Kidney capillary endothelial cell (primary cell): ENCODE measurements around the gene ARHGAP32.
"Not testable (repeated sequence)": the region's sequence is repeated elsewhere in the genome, so short reads cannot be mapped to it uniquely, and the experiment has no call there.

Experiments used
- DNase-seq: peaks from one replicate; pipeline ENCODE4 v3.0.0-alpha.2; 2018; ENCODE audit warnings: low spot score

ARHGAP32 gene

GRCh38 chr11:129034001-129034400 lies 158.1 kb downstream of the ARHGAP32 start:
- DNase-seq = no peak

DNA sequence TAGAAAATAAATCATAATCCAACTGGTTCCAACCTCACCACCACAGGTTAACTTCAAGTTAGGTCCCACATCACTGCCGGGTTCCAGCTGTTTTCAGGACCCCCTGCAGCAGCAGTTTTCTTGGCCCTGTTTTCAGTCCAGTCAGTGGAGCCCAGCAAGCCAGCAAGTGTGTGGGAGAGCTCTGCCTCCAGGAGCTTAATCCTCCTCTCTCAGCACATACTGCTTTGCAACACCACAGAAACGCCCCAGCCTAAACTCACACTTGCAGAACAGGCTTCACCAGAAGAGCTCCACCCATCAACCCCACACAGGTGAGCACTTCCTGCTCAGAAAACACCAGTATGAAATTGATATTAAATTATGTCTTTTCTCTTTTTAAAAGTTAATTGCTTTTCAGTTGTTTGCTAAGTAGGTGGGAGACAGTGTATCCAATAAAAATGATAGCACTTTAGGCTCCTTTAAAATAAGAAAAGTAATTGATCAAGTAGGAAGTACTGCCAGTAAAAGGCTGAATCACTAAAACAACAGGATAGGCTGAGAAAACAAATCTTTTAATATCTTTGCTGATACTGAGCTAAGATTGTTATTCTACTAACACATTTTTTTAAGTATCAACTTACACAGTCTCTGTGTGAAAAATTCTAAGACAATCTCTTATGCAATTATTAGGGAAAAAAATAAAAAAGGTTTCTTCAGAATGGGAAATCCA lies 168.0 kb downstream of the ARHGAP32 start:
- DNase-seq = no peak

- no peak for DNase-seq
These were observed 170.8 kb downstream of the ARHGAP32 start for GRCh38 chr11:129021295-129021694.

- DNase-seq = no peak
These were observed 173.1 kb downstream of the ARHGAP32 start for GRCh38 chr11:129018991-129019390.

DNA sequence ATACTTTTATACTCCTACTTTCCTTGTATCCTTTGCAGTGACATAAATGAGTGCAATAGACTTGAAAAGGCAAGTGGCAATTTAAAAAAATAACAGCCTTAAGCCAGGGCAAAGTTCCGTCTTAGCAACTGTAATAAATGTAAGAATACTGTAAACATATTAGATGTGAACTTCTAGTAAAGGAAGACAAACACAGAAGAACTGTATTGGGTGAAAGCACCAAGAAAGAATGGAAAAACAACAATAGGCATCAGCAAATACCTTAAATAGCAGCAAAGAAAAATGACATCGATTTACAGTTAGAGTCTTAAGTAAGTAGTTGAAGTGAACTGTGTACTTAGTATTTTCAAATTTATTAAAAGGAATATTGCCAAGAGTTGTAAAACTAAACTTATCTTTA lies 174.0 kb downstream of the ARHGAP32 start:
- no peak for DNase-seq

DNA sequence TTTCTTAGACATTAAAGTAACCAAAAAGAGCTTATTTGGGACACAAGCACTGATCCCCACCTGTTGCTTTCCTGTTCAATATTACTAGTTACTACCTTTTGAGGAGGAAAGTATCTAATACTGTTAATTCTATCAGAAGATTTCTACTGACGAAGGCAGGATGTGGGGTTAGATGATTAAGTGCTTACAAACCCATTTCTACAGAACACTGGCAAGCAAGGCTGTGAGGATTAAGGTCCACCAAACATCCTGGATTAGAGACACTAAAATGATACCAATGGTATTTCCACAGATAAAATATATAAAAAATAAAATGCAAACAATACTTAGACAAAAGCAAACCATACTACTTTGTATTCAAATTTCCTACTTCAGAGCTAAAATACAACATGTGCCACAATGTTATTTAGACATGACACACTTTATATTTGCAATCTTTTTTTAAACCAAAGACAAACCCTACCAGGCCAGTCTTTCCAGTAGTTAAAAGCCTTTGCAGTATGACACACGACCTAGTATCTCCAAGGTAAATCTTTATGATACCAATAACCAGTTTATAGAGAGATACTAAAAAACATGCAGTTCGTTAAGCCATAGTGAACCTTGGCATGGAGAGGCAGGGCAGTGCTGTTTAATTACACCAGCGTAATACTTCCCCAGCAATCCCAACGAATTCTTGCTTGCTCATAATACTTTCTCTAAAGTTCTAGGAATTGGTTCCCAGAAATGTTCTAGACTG lies 178.2 kb downstream of the ARHGAP32 start:
- no peak for DNase-seq

DNA sequence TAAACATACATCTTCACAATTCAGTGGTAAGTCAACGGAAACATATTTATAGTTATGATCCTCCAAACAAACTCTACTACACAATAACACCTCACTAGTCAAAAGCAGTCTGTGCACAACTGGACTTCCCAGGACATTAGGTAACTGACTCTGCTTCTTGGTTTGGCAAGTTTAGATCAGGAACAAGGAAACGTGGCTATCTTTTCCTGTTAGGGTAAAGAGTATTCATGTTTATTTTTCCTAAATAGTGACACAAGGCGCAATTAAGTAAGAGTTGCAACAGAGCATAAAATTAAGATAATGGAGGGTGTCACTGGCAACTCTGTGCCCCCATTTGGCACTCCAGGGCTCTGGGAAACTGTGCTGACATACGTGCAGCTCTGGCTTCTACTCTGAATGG lies 179.2 kb downstream of the ARHGAP32 start:
- no peak for DNase-seq

DNA sequence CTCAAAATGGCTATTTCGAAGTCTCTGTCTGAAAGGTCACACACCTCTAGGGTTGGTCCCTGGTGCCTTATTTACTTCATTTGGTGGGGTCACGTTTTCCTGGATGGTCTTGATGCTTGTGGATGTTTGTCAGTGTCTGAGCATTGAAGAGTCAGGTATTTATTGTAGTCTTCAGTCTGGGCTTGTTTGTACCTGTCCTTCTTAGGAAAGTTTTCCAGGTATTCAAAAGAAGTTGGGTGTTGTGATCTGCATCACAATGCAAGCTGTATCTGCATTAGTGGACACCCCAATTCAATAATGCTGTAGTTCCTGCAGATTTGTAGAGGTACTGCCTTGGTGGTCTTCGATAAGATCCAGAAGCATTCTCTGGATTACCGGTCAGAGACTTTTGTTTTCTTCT lies 186.0 kb downstream of the ARHGAP32 start:
- no peak for DNase-seq

- DNase-seq = not testable (repeated sequence)
These were observed 193.0 kb downstream of the ARHGAP32 start for GRCh38 chr11:128999165-128999564.

- DNase-seq = no peak
These were observed 203.7 kb downstream of the ARHGAP32 start for GRCh38 chr11:128988242-128988970.

- DNase-seq = no peak
These were observed 206.2 kb downstream of the ARHGAP32 start for GRCh38 chr11:128985880-128986279.

DNA sequence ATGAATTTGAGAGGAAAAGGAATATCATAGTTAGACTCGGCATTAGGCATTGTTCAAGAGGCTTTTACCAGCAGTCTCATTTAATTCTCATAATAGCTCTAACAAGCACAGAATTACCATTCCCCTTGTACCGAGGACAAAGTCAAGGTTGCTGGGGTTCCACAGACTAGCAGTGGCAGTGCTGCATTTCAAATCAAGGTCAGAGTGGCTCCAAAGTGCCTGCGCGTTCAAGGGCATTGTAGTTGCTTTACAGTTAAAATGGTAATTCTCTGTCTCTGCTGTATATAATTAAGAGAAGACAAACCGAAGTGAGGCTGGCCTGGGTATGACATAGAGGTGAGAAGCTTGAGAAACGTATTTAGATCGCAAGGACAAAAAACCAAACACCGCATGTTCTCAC lies 209.1 kb downstream of the ARHGAP32 start:
- DNase-seq = no peak

DNA sequence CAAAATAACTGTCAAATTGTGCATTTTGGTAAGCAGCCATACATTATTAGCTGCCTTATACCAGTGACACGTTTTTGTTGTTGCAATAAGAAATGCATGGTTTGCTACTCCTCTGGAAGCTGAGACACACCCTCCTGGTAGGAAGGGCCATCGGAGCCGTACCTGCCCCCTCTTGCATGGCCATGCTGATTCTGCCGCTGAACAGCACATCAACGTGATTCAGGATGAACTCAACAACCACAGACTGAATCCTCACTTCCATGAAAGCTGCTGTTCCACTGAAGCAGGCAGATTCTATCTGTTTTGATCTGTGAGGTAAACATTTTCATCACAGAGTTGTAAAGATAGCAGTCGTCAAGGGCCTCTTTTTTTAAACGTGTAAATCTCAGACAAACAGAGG lies 210.9 kb downstream of the ARHGAP32 start:
- no peak for DNase-seq

DNA sequence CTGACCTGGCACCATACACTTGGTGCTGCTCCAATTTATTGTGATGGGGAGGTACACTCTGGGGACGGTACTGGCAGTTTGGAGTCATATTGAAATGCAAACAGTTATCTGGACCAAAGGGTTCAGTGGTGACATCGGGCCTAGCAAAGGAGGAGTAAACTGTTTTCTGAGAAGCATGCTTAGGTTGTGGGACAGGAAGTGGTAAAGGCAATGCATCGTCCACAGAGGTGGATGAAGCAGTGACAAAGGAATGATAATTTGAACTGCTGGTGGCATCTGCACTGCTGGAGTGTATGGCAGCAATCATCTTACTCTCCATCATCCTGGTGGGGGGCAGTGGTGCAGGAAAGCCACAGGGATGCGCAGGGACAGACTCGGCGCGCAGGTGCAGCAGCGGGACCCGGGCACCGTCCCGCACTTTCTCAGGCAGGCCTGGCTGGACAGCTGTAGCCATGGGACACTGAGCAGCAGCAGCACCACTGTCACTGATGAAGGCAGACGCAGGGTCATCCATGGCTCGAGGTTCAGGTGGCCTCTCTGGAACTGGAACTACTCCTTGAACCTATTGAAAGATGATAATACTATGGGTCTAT lies 221.4 kb downstream of the ARHGAP32 start:
- DNase-seq = no peak

DNA sequence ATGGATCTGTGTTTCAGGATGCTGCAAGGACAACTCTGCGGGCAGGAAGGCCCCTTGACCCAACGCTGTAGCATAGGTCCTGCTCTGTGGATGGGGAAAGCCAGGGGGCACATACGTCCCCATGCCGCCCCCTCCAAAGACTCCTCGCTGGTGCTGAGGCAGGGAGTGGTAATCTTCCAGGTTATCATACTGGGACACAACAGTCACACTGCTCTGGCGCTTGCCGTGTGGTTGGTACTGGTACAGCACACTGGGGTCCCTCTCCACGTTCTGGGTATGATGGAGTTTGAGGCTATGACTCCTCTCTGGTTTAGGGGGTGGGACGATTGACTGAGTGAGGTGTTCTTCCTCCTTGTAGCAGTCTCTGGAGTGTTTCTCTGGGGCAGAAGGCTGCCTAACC lies 223.2 kb downstream of the ARHGAP32 start:
- DNase-seq = no peak

DNA sequence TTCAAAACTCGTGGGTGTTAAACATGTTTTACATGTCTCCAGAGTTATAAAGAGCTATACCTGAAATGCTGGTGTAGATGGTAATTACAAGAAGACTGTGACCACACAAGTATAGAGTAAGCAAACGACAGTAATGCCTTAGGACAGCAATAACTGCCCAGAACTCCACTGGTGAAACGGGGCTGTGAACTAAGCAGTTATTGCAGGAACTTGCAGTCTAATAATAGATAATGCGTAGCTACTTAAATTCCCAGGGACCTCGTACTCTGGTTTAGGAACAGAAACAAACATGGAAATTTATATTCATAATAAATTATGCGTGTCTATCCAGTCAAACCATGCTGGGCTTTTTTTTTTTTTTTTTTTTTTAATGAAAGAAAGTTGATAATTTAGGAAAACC lies 224.5 kb downstream of the ARHGAP32 start:
- DNase-seq = no peak

- no peak for DNase-seq
These were observed 226.6 kb downstream of the ARHGAP32 start for GRCh38 chr11:128965485-128965884.

GRCh38 chr11:128964463-128964930 lies 227.6 kb downstream of the ARHGAP32 start:
- peak; percentile 77 for DNase-seq

DNA sequence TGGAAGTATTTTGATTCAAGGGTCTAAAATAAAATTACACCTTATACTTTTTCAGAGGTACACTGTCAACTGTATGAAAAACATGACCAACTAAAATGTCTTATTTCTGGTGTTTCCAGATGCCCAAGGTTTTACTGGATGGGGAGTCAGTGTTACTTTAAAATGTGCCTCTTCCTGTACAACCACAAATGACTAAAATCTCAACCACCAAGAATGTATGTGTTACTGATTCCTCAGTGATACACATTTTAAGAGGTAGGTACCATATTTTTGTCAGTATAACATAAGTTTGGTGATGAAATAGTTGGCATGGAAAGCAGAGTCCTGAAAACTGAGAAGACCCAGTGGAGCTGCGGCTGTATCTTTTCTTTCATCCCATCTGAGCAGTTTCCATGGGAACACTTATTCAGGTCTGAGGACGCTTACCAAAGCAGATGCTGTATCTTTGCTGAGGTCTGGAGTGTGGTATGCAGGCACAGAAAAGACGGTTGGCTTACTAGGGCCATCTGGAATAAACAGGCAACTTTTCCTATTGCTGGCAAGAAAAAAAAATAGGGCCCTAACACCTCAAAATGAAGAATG lies 228.3 kb downstream of the ARHGAP32 start:
- DNase-seq = no peak

DNA sequence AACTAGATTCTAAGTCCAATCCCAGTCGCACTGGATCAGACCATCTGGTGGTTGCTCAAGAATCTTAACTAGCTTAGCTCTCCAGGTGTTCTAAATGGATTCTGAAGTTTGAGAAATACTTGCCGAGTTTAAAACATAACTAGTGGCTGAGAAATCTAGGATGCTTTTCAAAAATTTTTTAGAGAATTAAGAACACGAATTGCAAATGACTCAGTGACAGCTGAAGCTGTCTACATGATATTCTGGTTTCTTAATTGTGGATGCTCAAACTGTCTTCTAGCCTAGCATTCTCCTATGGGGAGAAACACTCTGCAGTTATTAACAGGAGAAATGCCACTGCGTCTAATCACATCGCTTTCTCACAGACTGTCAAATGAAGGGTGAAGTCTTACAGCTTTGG lies 229.2 kb downstream of the ARHGAP32 start:
- DNase-seq = no peak

DNA sequence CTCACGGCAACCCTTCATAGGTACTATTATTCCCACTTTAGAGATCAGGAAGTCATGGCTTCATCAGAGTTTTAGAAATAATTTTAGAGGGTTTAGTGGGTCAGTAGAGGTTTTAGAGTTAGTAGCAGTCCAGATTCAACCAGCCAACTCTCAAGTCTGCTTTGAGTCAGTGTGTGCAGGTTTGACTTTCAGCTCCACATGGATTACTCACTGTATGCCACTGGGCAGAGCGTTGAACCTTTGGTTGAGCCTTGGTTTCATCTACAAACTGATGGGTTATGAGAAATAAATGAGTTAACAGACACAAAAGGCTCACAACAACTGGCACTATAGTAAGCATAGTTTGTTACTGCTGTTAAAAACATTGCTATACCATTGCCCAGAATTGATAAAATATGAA lies 230.5 kb downstream of the ARHGAP32 start:
- DNase-seq = no peak

- no peak for DNase-seq
These were observed 235.0 kb downstream of the ARHGAP32 start for GRCh38 chr11:128957202-128957482.
